NK-92 treated with Interleukin-12 subunit alpha and Interleukin-12 subunit beta, amount 100 ng/mL, for 24 hours (cell line): Measurements from ENCODE around the gene TSHZ1.

ENCODE experiments used
- DNase-seq: peaks from one replicate; lab custom pipeline; 2025; lab: John Stamatoyannopoulos, UW

Gene TSHZ1

GRCh38 chr18:75307530-75307929 is 96.9 kb downstream of the TSHZ1 start:
- DNase-seq, result no peak

- DNase-seq, result no peak
Observed at GRCh38 chr18:75309564-75309963, 99.0 kb downstream of the TSHZ1 start.

- DNase-seq, result no peak
Observed at GRCh38 chr18:75314117-75314516, 103.5 kb downstream of the TSHZ1 start.

- DNase-seq, result no peak
Observed at GRCh38 chr18:75314606-75315005, 104.0 kb downstream of the TSHZ1 start.

DNA sequence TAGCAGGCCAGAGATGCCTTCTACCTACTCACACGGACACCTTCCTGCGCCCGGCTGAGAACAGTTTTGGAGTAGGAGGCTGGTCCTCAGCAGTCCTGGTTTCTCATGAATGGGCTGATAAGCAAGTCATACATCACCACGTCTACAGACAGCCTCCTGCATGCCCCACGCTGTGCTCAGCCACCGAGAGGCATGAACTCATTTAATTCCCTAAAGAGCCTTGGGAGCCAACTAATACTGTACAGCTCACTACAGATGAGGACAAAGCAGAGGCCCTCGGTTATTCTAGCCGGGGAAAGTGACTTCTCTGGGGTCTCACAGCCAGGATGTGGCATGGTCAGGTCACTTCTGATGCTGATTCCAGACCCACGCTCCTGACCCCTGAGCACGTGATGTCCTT is 105.6 kb downstream of the TSHZ1 start:
- no peak for DNase-seq

GRCh38 chr18:75316826-75317225 is 106.2 kb downstream of the TSHZ1 start:
- no peak for DNase-seq

- DNase-seq, result no peak
Observed at GRCh38 chr18:75317300-75317699, 106.7 kb downstream of the TSHZ1 start.

DNA sequence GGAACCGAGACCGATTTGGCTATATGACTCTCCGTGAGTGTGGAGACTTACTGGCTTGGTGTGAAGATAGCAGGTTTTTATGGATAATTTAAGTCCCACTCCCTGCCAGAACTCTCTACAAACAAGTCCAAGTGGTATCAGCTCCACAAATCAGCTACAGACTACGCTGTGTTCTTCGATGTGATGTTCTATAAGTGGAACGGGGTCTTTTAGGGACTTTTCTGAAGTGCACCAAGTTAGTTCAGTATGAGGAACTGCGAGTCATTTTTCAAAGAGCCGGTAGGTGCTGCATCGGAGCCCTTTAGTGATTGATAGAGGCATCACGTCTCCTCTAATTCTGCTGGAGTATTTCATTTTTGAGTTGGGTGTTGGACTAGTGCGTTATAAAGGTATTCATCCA is 107.1 kb downstream of the TSHZ1 start:
- no peak for DNase-seq

DNA sequence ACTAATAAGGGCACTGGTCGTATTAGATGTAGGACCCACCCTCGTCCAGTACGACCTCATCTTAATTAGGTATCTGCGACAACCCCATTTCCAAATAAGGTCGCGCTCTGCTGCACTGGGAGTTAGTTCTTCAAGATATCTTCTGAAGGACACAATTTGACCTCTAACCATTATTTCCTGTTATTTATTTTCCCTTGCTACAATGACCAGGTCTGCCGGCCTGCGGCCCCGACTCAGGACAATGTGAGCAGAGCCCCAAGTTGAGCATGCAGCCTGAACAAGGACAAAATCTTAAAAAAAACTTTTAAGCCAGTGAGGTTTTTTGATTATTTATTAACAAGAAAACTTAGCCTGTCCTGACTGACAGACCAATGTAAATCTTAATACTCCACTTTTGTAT is 109.3 kb downstream of the TSHZ1 start:
- DNase-seq, result no peak

- no peak for DNase-seq
Observed at GRCh38 chr18:75320506-75320905, 109.9 kb downstream of the TSHZ1 start.

GRCh38 chr18:75321431-75321830 is 110.8 kb downstream of the TSHZ1 start:
- no peak for DNase-seq

DNA sequence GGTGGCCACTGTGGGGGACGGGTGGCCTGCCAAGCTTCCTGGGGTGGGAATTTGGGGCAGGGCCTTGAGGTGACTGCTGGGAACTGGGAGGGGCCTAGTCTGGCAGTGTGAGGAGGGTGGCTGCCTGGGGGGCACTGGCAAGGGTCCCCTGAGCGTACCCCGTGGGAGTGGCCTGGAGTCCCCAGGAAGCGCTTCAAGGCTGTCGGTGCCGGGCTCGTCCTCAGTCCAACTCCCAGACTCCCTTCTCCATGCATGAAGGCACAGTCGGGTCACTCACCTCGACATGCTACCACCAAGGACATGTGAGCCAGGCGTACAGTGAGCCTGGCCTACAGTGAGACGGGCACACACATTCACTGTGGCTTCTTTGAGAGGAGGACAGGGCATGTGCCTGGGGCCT is 111.6 kb downstream of the TSHZ1 start:
- no peak for DNase-seq

- DNase-seq, result no peak
Observed at GRCh38 chr18:75323821-75324585, 113.4 kb downstream of the TSHZ1 start.

DNA sequence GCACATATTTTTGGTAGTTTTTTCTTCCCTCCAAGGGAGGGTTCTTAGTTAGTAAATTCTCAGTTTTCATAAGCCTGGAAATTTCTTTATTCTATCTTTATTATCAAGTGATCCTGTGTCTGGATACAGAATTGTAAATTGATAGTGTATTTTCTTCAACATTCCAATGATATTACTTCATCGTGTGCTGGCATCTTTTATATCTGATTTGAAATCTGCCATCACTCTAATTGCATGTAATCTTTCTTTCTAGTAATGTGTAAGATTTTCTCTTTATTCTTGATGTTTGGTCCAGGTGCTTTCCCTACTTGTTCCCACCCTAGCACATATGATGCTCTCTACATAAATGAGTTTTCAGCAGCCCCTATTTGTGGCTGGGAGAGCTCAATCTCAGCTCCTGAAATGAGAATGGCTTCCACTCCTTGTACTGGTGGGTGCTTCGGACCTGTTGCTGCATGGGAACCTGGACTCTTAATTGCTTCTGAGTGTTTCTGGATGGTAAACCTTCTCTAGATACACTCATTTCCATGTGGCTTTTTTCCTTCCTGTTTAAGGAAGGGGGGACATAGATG is 114.2 kb downstream of the TSHZ1 start:
- DNase-seq, result no peak

GRCh38 chr18:75329753-75330152 is 119.2 kb downstream of the TSHZ1 start:
- peak; percentile 7 for DNase-seq

DNA sequence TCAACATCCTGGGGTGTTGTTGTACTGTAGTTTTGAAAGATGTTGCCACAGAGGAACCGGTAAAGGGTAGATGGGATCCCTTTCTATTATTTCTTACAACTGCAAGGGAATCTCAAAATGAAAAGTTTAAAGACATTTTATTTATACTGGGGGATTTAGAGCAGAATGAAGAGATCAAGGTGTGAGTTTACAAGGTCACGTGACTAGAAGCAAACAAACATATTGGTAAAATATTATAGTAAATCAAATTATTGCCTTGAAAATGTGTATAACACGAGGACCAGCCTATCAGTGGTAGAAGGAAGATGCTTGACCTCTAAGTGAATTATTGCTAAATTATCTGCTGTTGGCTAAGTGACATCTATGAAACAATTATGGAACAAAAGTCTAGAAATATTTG is 119.7 kb downstream of the TSHZ1 start:
- no peak for DNase-seq

DNA sequence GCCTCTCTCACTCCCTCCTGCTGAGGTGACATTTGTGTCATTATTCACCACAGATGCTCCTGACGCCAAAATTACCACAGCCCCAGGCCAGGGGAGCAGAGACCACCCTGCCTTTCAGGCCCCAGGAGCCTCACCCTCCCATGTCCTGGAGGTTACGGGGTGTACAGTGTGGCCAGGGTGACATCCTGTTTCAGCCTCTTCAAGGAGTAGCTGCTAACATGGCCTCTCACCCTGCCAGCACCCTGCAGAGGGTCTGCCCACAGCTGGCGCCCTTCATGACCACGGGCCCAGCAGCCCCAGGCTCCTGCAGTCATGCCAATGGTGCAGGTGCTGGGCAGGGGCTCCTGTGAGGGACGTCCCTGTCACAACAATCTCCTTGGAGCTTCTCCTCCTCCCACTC is 124.3 kb downstream of the TSHZ1 start:
- DNase-seq, result no peak

GRCh38 chr18:75335511-75335910 is 124.9 kb downstream of the TSHZ1 start:
- no peak for DNase-seq

DNA sequence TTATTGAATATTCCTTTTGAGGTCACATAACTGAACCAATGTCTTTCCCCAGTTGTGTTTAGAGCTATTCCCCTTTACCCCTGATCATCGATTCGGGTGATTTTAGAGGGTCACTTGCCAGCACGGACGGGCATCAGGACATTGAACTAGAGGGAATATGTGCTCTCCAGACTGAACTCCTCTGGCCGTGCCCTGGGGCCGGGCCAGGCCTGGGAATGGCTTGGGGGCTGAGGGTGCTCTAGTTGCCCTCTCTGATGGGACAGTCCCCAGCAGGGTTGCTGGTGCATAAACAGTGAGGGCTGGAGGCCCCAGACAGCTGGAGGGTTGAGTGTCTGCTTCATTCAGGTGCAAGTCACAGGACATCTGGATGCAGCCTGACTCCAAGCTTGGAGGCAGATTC is 126.2 kb downstream of the TSHZ1 start:
- DNase-seq, result no peak

DNA sequence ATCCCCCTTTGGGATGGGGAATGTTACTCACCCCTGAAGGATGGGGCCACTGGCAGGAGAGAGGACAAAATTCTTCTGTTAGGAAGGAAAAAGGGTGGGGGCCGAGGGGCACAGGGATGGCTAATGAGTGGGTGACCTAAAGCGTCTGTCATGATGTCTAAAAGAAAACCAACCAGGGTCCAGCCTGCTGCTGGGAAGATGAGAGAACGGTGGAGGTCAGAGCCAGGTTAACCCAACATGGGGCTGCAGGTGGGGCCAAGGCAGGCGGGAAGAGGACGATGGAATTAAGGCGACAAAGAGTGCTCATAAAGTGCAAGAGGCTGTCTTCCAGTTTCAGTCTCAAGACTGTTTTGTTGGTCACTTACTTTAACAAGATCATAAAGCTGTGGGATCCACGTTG is 126.8 kb downstream of the TSHZ1 start:
- no peak for DNase-seq

GRCh38 chr18:75338631-75339030 is 128.0 kb downstream of the TSHZ1 start:
- no peak for DNase-seq
